Measurements from ENCODE around the gene NLN. TPM values are rescaled to one million over a fixed set of nuclear protein-coding genes. Genes with fewer than 3 reads are reported as not detected.

The NLN gene
- total RNA-seq, 4 donors from 2014 or later: 2.2 to 17.3 (median 9.8) TPM

GRCh38 chr5:65817931-65818330 lies 95.9 kb downstream of the NLN start:
- no peak for TF ChIP-seq POLR2A (IDR thresholded peaks at IDR 0.05)
- TF ChIP-seq, protein P1, sequence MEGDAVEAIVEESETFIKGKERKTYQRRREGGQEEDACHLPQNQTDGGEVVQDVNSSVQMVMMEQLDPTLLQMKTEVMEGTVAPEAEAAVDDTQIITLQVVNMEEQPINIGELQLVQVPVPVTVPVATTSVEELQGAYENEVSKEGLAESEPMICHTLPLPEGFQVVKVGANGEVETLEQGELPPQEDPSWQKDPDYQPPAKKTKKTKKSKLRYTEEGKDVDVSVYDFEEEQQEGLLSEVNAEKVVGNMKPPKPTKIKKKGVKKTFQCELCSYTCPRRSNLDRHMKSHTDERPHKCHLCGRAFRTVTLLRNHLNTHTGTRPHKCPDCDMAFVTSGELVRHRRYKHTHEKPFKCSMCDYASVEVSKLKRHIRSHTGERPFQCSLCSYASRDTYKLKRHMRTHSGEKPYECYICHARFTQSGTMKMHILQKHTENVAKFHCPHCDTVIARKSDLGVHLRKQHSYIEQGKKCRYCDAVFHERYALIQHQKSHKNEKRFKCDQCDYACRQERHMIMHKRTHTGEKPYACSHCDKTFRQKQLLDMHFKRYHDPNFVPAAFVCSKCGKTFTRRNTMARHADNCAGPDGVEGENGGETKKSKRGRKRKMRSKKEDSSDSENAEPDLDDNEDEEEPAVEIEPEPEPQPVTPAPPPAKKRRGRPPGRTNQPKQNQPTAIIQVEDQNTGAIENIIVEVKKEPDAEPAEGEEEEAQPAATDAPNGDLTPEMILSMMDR (IDR thresholded peaks at IDR 0.05): no peak
- no peaks in the 10 kb centered on the region for H3K9me3 ChIP-seq
- peaks cover 0 to 5% (median 0%) of the 10 kb centered on the region in 4 donors for H3K4me1 ChIP-seq
- H3K4me3 ChIP-seq: no peak overlapping the region
- H3K27me3 ChIP-seq: no peaks in the 10 kb centered on the region
- DNase-seq: no peak
- H3K36me3 ChIP-seq: no peaks in the 10 kb centered on the region
- H3K27ac ChIP-seq: peak overlapping the region in 2 of 4 donors; percentile 59 to 64

DNA sequence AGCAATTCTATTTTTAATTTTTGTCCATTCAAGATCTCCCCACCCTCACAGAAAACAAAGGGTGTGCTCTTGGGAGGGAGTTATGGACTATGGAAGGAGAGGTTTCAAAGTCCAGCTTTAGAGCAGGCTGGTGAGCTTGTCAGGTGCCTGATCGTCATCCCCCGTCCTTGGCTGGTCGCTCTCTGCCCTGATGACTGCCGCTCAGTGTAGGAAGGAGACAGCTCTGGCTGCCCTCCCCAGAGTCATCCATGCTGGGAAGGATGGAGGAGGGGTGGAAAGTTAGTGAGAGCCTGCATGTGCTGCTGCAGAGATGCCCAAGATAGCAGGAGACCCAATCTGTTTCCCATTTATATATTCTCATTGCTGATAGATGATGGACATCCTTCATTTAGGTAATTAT lies 96.6 kb downstream of the NLN start:
- H3K27me3 ChIP-seq: no peaks in the 10 kb centered on the region
- H3K4me3 ChIP-seq: no peak overlapping the region
- TF ChIP-seq POLR2A (IDR thresholded peaks at IDR 0.05): peak in 1 of 2 donors; percentile 78
- TF ChIP-seq, protein P1 (IDR thresholded peaks at IDR 0.05): no peak
- peaks cover 0 to 5% (median 0%) of the 10 kb centered on the region in 4 donors for H3K4me1 ChIP-seq
- H3K27ac ChIP-seq: peak overlapping the region in 2 of 4 donors; percentile 59 to 64
- no peaks in the 10 kb centered on the region for H3K36me3 ChIP-seq
- no peaks in the 10 kb centered on the region for H3K9me3 ChIP-seq
- DNase-seq: peak in 2 of 3 donors; percentile 85

GRCh38 chr5:65819215-65819904 lies 97.4 kb downstream of the NLN start:
- Histone ChIP-seq H3K27ac (peak overlapping the region in 2 of 4 donors; percentile 59 to 64), H3K4me1 (peaks cover 0 to 7% (median 0%) of the 10 kb centered on the region in 4 donors), H3K27me3 (no peaks in the 10 kb centered on the region), H3K36me3 (no peaks in the 10 kb centered on the region), H3K9me3 (no peaks in the 10 kb centered on the region), H3K4me3 (no peak overlapping the region)
- DNase-seq: no peak
- TF ChIP-seq, protein P1 (IDR thresholded peaks at IDR 0.05): no peak
- no peak for TF ChIP-seq POLR2A (IDR thresholded peaks at IDR 0.05)

GRCh38 chr5:65819905-65820240 lies 97.9 kb downstream of the NLN start:
- Histone ChIP-seq H3K9me3 (no peaks in the 10 kb centered on the region), H3K27ac (no peak overlapping the region), H3K4me1 (peaks cover 0 to 13% (median 0%) of the 10 kb centered on the region in 4 donors), H3K4me3 (no peak overlapping the region), H3K36me3 (no peaks in the 10 kb centered on the region), H3K27me3 (no peaks in the 10 kb centered on the region)
- TF ChIP-seq, protein P1 (IDR thresholded peaks at IDR 0.05): no peak
- no peak for TF ChIP-seq POLR2A (IDR thresholded peaks at IDR 0.05)
- DNase-seq: no peak

- H3K4me1 ChIP-seq: peaks cover 0 to 18% (median 0%) of the 10 kb centered on the region in 4 donors
- no peaks in the 10 kb centered on the region for H3K36me3 ChIP-seq
- no peak overlapping the region for H3K4me3 ChIP-seq
- no peaks in the 10 kb centered on the region for H3K27me3 ChIP-seq
- H3K27ac ChIP-seq: no peak overlapping the region
- H3K9me3 ChIP-seq: no peaks in the 10 kb centered on the region
- TF ChIP-seq, protein P1 (IDR thresholded peaks at IDR 0.05): no peak
- no peak for TF ChIP-seq POLR2A (IDR thresholded peaks at IDR 0.05)
- no peak for DNase-seq
Observed at GRCh38 chr5:65820373-65820772, 98.4 kb downstream of the NLN start.

Measured in Peyer's patch (tissue), 4 donors.